Neural progenitor cell (in vitro differentiated cells): ENCODE results near the gene C9orf78. TPM values are rescaled to one million over a fixed set of nuclear protein-coding genes. Genes with fewer than 3 reads are reported as not detected.

Experiments used
- DNase-seq: peaks from one replicate; pipeline ENCODE4 v3.0.0-alpha.2; 2016; ENCODE audit warnings: low spot score
- H2AFZ ChIP-seq: fragments of 200-600 bp; sonication (generic); replicated peaks from 2 replicates; pipeline ENCODE4 v1.6.1; 2016; ENCODE audit warnings: antibody characterized with exemption
- H3F3A ChIP-seq: fragments of 200-600 bp; sonication (generic); 2 replicates; pipeline ENCODE4 v1.6.1; 2016; ENCODE audit warnings: antibody characterized with exemption, low read depth
- H3K27ac ChIP-seq: fragments of 200-600 bp; sonication (generic); 2 replicates; pipeline ENCODE4 v1.5.1; 2016; ENCODE audit warnings: mild to moderate bottlenecking
- H3K27me3 ChIP-seq: fragments of 200-600 bp; sonication (generic); 2 replicates; pipeline ENCODE4 v1.6.1; 2016; ENCODE audit warnings: mild to moderate bottlenecking, moderate library complexity
- H3K36me3 ChIP-seq: fragments of 200-600 bp; sonication (generic); 2 replicates; pipeline ENCODE4 v1.5.1; 2016
- H3K4me1 ChIP-seq: fragments of 200-600 bp; sonication (generic); 2 replicates; pipeline ENCODE4 v1.6.1; 2016; ENCODE audit warnings: mixed run types
- H3K4me2 ChIP-seq: fragments of 200-600 bp; sonication (generic); 2 replicates; pipeline ENCODE4 v1.6.1; 2016
- H3K4me3 ChIP-seq: fragments of 200-600 bp; sonication (generic); 2 replicates; pipeline ENCODE4 v1.5.1; 2016
- H3K79me2 ChIP-seq: fragments of 200-600 bp; sonication (generic); 2 replicates; pipeline ENCODE4 v1.6.1; 2016; ENCODE audit warnings: low read depth
- H3K9ac ChIP-seq: fragments of 200-600 bp; sonication (generic); 2 replicates; pipeline ENCODE4 v1.6.1; 2016
- H3K9me3 ChIP-seq: fragments of 200-600 bp; sonication (generic); 2 replicates; pipeline ENCODE4 v1.5.1; 2016; ENCODE audit warnings: low read depth
- H4K20me1 ChIP-seq: fragments of 200-600 bp; sonication (generic); 2 replicates; pipeline ENCODE4 v1.6.1; 2016; ENCODE audit warnings: low read depth
- H3K27ac Mint-ChIP-seq: 3 replicates; pipeline ENCODE4 v1.8.0; 2021; ENCODE audit warnings: mixed read lengths
- H3K27me3 Mint-ChIP-seq: 2 replicates; pipeline ENCODE4 v1.8.0; 2022; ENCODE audit warnings: low read depth, mild to moderate bottlenecking, inconsistent platforms, moderate library complexity, mixed read lengths; ENCODE audit not compliant: insufficient read depth
- H3K36me3 Mint-ChIP-seq: 3 replicates; pipeline ENCODE4 v1.8.0; 2021; ENCODE audit warnings: mixed read lengths
- H3K4me1 Mint-ChIP-seq: 3 replicates; pipeline ENCODE4 v1.8.0; 2021; ENCODE audit warnings: mixed read lengths
- H3K4me3 Mint-ChIP-seq: 3 replicates; pipeline ENCODE4 v1.8.0; 2021; ENCODE audit warnings: mild to moderate bottlenecking, moderate library complexity, mixed read lengths
- H3K9me3 Mint-ChIP-seq: 3 replicates; pipeline ENCODE4 v1.8.0; 2020; ENCODE audit warnings: mixed read lengths
- CTCF ChIP-seq: fragments of 200-600 bp; sonication (generic); IDR thresholded peaks from 2 replicates; pipeline ENCODE4 v1.5.1; 2017; ENCODE audit warnings: antibody characterized with exemption, mild to moderate bottlenecking
- EZH2 ChIP-seq: fragments of 200-600 bp; sonication (generic); IDR thresholded peaks from 2 replicates; pipeline ENCODE4 v1.6.1; 2017; ENCODE audit warnings: antibody characterized with exemption, mild to moderate bottlenecking, moderate library complexity
- EZH2phosphoT487 ChIP-seq: fragments of 200-600 bp; sonication (generic); IDR thresholded peaks from 2 replicates; pipeline ENCODE4 v1.6.1; 2017; ENCODE audit warnings: antibody characterized with exemption
- total RNA-seq: library from RNA; depleted of rRNA; stranded (reverse); fragments of >200 nt; gene quantifications from 2 replicates; pipeline ENCODE4 v1.2.3, GENCODE V29; 2015; ENCODE audit warnings: low replicate concordance

Gene C9orf78
- total RNA-seq, 1 donor from 2014 or later = 42.2 TPM

- peaks cover 11% of the 10 kb centered on the region for H3F3A ChIP-seq
- Mint-ChIP-seq H3K9me3 (no peaks in the 10 kb centered on the region), H3K4me3 (peak overlapping the region; percentile 98), H3K4me1 (peaks cover 28% of the 10 kb centered on the region), H3K27ac (no peak overlapping the region), H3K36me3 (peaks cover 8% of the 10 kb centered on the region), H3K27me3 (peaks cover 9% of the 10 kb centered on the region)
- peaks cover 28% of the 10 kb centered on the region for H3K79me2 ChIP-seq
- peaks cover 10% of the 10 kb centered on the region for H4K20me1 ChIP-seq
- no peaks in the 10 kb centered on the region for H3K27me3 ChIP-seq
- H3K9ac ChIP-seq = peak overlapping the region; percentile 58
- peak; percentile 15 for DNase-seq
- peaks cover 5% of the 10 kb centered on the region for H3K4me1 ChIP-seq
- peak overlapping the region; percentile 86 for H3K4me2 ChIP-seq
- no peak overlapping the region for H3K27ac ChIP-seq
- H3K36me3 ChIP-seq = no peaks in the 10 kb centered on the region
- H2AFZ ChIP-seq = peak overlapping the region; percentile 71
- no peaks in the 10 kb centered on the region for H3K9me3 ChIP-seq
- H3K4me3 ChIP-seq = peak overlapping the region; percentile 90
- TF ChIP-seq EZH2 = no peak
- TF ChIP-seq EZH2phosphoT487 = no peak
- no peak for TF ChIP-seq CTCF
Measured at GRCh38 chr9:129834489-129835127, 467 bp downstream of the C9orf78 start.

GRCh38 chr9:129832982-129833381 is 2.1 kb downstream of the C9orf78 start:
- Histone ChIP-seq H3K79me2 (peaks cover 28% of the 10 kb centered on the region), H3K27ac (no peak overlapping the region), H2AFZ (no peak overlapping the region), H3K27me3 (no peaks in the 10 kb centered on the region), H3K9ac (no peak overlapping the region), H3K4me2 (no peak overlapping the region), H3K4me1 (peaks cover 5% of the 10 kb centered on the region), H3F3A (peaks cover 11% of the 10 kb centered on the region), H4K20me1 (peaks cover 10% of the 10 kb centered on the region), H3K36me3 (no peaks in the 10 kb centered on the region), H3K4me3 (no peak overlapping the region), H3K9me3 (no peaks in the 10 kb centered on the region)
- Mint-ChIP-seq H3K36me3 (peaks cover 12% of the 10 kb centered on the region), H3K4me3 (no peak overlapping the region), H3K9me3 (no peaks in the 10 kb centered on the region), H3K27ac (no peak overlapping the region), H3K27me3 (peaks cover 7% of the 10 kb centered on the region), H3K4me1 (peaks cover 17% of the 10 kb centered on the region)
- DNase-seq = no peak
- TF ChIP-seq EZH2phosphoT487 = no peak
- no peak for TF ChIP-seq CTCF
- TF ChIP-seq EZH2 = no peak

- H2AFZ ChIP-seq = no peak overlapping the region
- no peaks in the 10 kb centered on the region for H3K9me3 ChIP-seq
- TF ChIP-seq EZH2 (no peak), CTCF (no peak), EZH2phosphoT487 (no peak)
- H3K27me3 ChIP-seq = no peaks in the 10 kb centered on the region
- peaks cover 24% of the 10 kb centered on the region for H3F3A ChIP-seq
- Mint-ChIP-seq H3K4me3 (peak overlapping the region; percentile 52), H3K9me3 (no peaks in the 10 kb centered on the region), H3K36me3 (peaks cover 10% of the 10 kb centered on the region), H3K4me1 (peaks cover 1% of the 10 kb centered on the region), H3K27me3 (no peaks in the 10 kb centered on the region), H3K27ac (no peak overlapping the region)
- no peak overlapping the region for H3K4me3 ChIP-seq
- peaks cover 2% of the 10 kb centered on the region for H3K4me1 ChIP-seq
- peaks cover 10% of the 10 kb centered on the region for H3K79me2 ChIP-seq
- no peak overlapping the region for H3K27ac ChIP-seq
- peaks cover 8% of the 10 kb centered on the region for H4K20me1 ChIP-seq
- H3K9ac ChIP-seq = no peak overlapping the region
- no peak overlapping the region for H3K4me2 ChIP-seq
- no peaks in the 10 kb centered on the region for H3K36me3 ChIP-seq
- no peak for DNase-seq
Measured at GRCh38 chr9:129828969-129829368, 6.1 kb downstream of the C9orf78 start.
